Myometrial cell (primary cell): ENCODE data around the gene ATXN3. TPM values are rescaled to one million over a fixed set of nuclear protein-coding genes. Genes with fewer than 3 reads are reported as not detected.

ENCODE experiments used
- total RNA-seq: library from RNA; depleted of rRNA; stranded (reverse); fragments of >200 nt; gene quantifications from 2 replicates; pipeline ENCODE4 v1.2.3, GENCODE V29; 2015

The ATXN3 gene
- total RNA-seq: 11.5 and 39.5 TPM in 2 replicates

DNA sequence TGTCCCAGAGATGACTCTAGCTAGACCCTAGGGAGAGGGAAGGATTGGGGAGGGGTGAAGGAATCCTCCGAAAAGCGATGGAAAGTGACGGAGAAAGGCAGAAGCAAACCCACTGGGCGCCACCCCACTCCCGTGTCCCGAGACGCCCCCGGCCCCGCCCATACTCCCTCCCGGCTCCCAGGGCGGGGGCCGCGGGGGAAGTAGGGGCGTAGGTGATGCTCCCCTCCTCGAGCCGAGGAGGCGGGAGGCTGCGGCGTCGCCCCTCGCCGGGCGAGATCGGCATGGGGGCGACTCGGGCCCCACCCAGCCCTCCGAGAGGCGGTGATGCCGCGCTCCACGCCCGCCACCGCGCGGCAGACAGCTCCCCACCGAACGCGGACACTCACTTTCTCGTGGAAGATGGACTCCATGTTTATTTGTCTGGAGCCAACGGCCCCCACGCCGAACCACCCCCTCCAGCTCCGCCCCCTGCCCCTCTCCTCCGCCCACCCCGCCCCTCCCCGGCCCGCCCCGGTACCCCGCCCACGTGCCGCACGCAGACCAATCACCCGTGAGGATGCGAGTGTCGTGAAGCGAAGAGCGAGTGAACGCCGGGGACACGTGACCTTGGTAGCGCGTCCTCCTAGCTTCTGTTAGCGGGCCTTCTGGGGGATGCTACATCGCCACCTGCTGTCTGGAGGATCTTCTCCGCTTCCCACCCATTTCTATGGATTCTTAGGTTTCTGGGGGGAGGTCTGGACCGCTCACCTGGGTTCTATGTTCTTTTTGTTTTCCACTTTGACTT lies at the start of gene ATXN3:
ATXN3 (minus strand) TSS at position 440 of the 784 bp plus-strand sequence; CDS start at position 410, 30 bp downstream.

DNA sequence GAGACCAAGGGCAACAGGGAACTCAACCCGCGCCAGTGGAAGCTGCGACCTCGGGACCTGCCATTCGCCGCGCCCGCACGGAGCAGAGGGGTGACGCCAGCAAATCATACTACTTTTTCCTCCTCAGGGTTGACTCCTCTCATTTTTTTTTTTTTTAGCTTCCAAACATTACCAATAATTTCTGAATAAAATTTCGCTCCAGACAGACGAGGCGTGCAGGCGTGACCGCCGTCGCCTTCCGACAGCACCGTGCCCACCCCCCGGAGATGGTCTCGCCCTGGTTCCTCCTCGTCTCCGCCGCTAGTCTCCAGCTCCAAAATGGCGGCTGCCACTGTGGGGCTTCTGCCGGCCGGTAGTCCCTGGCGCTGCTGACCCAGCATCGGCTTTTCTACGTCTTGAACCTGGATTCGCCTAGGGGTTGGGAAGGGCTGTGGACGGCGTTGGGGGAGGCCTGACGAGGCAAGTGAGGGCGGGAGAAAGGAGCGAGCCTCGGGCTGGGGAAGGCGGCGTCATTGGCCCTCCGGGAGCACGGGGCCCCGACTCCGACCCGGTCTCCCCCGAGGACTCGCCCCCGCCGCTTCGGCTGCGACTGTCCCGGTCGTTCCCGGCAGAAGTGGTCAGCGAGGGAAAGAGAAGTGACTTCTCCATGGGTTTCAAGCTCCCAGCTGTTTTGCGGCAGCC lies 15.4 kb upstream of the ATXN3 start, which contains the start of the genes CPSF2 and NDUFB1:
CPSF2 (plus strand) TSS at position 300 of the 681 bp plus-strand sequence. CDS start 9,016 bp downstream, outside the sequence.
NDUFB1 (minus strand) TSS at position 37 of the 681 bp plus-strand sequence. CDS start 4,069 bp downstream, outside the sequence.

DNA sequence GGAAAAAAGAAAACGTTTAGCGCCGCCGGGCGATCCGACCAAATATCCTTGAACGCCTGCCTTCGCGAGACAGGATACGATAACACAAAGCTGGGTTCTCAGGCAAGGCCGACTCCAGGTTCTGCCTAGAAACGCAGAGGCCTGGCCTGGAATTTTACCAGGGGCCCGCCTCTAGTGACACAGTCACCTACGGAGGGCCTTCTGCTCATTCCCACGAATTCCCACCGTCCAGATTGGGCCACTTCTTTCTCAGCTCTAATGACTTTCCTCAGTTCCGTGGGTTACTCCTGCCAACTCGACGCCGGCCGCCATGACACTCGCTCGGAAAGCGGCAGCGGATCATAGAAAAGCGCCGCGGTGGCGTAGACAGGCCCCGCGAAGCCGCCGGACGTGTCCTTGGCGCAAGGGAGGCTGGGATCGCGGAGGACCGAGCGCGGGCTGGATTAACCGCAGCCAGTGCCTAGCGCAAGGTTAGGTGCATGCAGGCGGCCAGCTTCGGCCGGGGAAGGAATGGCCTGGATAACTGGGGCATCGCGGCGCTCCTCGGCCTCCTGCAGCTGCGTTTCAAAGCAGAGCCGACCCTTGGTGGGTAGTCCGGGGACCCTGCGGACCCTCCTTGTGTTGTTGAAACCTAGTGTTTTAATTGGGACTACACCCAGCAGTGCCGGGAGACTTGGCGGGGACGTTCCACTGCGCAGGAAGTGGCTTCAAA lies 66.5 kb downstream of the ATXN3 start, which contains the start of gene TRIP11:
TRIP11 (minus strand) TSS at position 341 of the 712 bp plus-strand sequence. CDS start 374 bp downstream, outside the sequence.

Other genes starting within 250 kb of the ATXN3 start
- gene TC2N, start 239.0 kb downstream of the ATXN3 start, total RNA-seq: 0.29 and 0.53 TPM in 2 replicates
- 145 and 152 TPM in 2 replicates for gene FBLN5, start 158.9 kb downstream of the ATXN3 start, total RNA-seq
- 31.4 and 34.0 TPM in 2 replicates for gene TRIP11, start 66.5 kb downstream of the ATXN3 start, total RNA-seq
- gene NDUFB1, start 15.1 kb upstream of the ATXN3 start, total RNA-seq: 459 and 522 TPM in 2 replicates
- 38.6 and 58.0 TPM in 2 replicates for gene CPSF2, start 15.4 kb upstream of the ATXN3 start, total RNA-seq
- not detected in 2 replicates for gene SLC24A4, start 216.6 kb upstream of the ATXN3 start, total RNA-seq